ENCODE measurements around the gene MPRIP. TPM values are rescaled to one million over a fixed set of nuclear protein-coding genes. Genes with fewer than 3 reads are reported as not detected.

Gene MPRIP
- total RNA-seq, 1 experiment from 2014 or later = 258 TPM

DNA sequence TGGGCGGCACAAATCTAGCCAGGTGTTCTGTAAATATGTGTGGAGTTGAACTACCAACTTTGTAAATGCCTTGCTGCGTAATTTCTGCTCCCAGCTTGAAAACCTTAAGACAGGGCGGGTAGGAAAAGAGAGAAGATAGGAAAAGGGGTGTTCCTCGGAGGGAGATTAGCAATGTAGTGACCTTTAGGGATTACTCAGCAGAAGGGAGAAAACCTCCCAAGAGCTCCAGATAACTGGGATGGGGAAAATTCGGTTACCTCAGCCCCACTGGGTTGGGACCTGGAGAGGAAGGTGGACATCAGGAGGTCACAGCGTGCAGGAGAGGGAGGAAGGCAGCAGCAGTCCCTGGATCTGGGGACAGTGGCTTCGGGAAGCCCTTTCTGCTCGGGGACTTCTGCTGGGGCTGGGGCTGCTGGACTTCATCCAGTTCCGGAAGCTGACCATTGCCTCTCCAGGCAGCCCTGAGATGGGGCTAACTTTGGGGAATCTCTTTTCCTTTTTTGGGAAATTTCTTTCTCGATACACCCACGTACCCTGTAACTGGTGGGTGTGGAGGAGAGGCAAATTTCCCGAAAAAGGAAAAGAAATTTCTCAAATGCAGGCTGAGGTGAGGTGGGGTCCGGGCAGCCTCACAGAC lies 39.2 kb downstream of the MPRIP start (continued):
- TF ChIP-seq, protein P1, sequence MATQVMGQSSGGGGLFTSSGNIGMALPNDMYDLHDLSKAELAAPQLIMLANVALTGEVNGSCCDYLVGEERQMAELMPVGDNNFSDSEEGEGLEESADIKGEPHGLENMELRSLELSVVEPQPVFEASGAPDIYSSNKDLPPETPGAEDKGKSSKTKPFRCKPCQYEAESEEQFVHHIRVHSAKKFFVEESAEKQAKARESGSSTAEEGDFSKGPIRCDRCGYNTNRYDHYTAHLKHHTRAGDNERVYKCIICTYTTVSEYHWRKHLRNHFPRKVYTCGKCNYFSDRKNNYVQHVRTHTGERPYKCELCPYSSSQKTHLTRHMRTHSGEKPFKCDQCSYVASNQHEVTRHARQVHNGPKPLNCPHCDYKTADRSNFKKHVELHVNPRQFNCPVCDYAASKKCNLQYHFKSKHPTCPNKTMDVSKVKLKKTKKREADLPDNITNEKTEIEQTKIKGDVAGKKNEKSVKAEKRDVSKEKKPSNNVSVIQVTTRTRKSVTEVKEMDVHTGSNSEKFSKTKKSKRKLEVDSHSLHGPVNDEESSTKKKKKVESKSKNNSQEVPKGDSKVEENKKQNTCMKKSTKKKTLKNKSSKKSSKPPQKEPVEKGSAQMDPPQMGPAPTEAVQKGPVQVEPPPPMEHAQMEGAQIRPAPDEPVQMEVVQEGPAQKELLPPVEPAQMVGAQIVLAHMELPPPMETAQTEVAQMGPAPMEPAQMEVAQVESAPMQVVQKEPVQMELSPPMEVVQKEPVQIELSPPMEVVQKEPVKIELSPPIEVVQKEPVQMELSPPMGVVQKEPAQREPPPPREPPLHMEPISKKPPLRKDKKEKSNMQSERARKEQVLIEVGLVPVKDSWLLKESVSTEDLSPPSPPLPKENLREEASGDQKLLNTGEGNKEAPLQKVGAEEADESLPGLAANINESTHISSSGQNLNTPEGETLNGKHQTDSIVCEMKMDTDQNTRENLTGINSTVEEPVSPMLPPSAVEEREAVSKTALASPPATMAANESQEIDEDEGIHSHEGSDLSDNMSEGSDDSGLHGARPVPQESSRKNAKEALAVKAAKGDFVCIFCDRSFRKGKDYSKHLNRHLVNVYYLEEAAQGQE (IDR thresholded peaks at IDR 0.05; ENCODE audit: low read depth) = no peak
- TF ChIP-seq CBX3 (IDR thresholded peaks at IDR 0.05; ENCODE audit: low read depth) (no peak), TCF7L2 (IDR thresholded peaks at IDR 0.05; ENCODE audit: borderline replicate concordance, extremely low read depth, insufficient read depth, insufficient read length) (no peak), POLR2AphosphoS5 (IDR thresholded peaks at IDR 0.05; ENCODE audit: low read depth, low read length) (no peak), JUND (IDR thresholded peaks at IDR 0.05) (no peak)

DNA sequence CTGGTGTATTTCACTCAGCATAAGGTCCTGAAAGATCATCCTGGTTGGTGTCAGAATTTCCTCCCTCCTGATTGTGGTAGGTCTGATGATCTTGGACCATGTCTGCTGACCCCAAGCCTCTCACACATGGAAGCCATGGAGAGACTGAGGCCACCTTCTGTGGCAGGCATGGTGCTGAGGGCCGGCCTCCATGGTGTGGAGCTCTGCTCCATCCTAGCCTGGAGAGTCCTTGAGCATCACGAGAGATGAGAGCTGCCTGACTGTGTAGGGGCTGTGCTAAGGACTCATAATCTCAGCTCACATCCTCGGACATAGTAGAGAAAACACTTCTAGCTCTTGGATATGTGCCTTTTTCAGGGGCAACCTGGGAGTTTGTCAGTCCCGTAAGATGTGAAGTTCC lies 40.6 kb downstream of the MPRIP start:
- Histone ChIP-seq H3K79me2 (ENCODE audit: insufficient read depth, low read length) (peaks cover 87% of the 10 kb centered on the region), H3K27ac (ENCODE audit: low read depth, low read length) (no peak overlapping the region), H3K4me2 (ENCODE audit: low read length) (no peak overlapping the region), H4K20me1 (ENCODE audit: insufficient read depth) (peaks cover 2% of the 10 kb centered on the region; the same call in 1 of the 2 replicates), H3K9me3 (ENCODE audit: control insufficient read depth in 1 of 2, insufficient read depth in 1 of 2, low read depth in 1 of 2, low read length in 2 of 2) (no peaks in the 10 kb centered on the region), H3K4me3 (replicated peaks in 1 of 2; ENCODE audit: low read depth in 1 of 2, low read length in 2 of 2) (no peak overlapping the region), H3K4me1 (ENCODE audit: control insufficient read depth in 1 of 2, insufficient read depth in 2 of 2, low read length in 2 of 2) (peaks cover 0 to 9% of the 10 kb centered on the region in 2 experiments; a peak in 1 of 4 replicates), H3K9me2 (ENCODE audit: insufficient read depth) (no peaks in the 10 kb centered on the region), H2AFZ (ENCODE audit: low read depth, low read length, poor library complexity, severe bottlenecking) (no peak overlapping the region), H3K27me3 (ENCODE audit: insufficient read depth, low read length) (no peaks in the 10 kb centered on the region), H3K36me3 (ENCODE audit: control insufficient read depth in 1 of 2, insufficient read depth in 2 of 2, low read length in 2 of 2) (peaks cover 8 to 19% of the 10 kb centered on the region in 2 experiments; a peak in 2 of 4 replicates), H3K9ac (ENCODE audit: low read length) (no peak overlapping the region)
- intact Hi-C loops (cut with micrococcal nuclease) = no loop called here
- DNase-seq (ENCODE audit: low read depth, low spot score) = no peak
- ChIA-PET CTCF (no interaction called here), RAD21 (ENCODE audit: low non-redundant PET in 1 of 2, low total read pairs in 2 of 2, uncharacterized antibody in 2 of 2, unreplicated experiment in 2 of 2) (no interaction called here), POLR2A (no interaction called here)
- BruUV-seq (replicated peaks) = no TSS peak
- no peak for ATAC-seq
- TF ChIP-seq TCF7L2 (IDR thresholded peaks at IDR 0.05; ENCODE audit: borderline replicate concordance, extremely low read depth, insufficient read depth, insufficient read length) (no peak), CBX3 (IDR thresholded peaks at IDR 0.05; ENCODE audit: low read depth) (no peak), YY1 (IDR thresholded peaks at IDR 0.05; ENCODE audit: extremely low read depth, insufficient replicate concordance, low read depth, low read length) (no peak), JUND (IDR thresholded peaks at IDR 0.05) (no peak), FOSL1 (IDR thresholded peaks at IDR 0.05; ENCODE audit: low read depth) (no peak), ZBTB33 (IDR thresholded peaks at IDR 0.05; ENCODE audit: extremely low read depth, insufficient replicate concordance, low read length) (no peak), POLR2AphosphoS5 (IDR thresholded peaks at IDR 0.05; ENCODE audit: low read depth, low read length) (no peak), EGR1 (IDR thresholded peaks at IDR 0.05; ENCODE audit: low read depth) (no peak), SP1 (IDR thresholded peaks at IDR 0.05; ENCODE audit: low read depth) (no peak), SRF (IDR thresholded peaks at IDR 0.05; ENCODE audit: low read depth) (no peak), ATF3 (IDR thresholded peaks at IDR 0.05) (no peak), SIN3A (IDR thresholded peaks at IDR 0.05; ENCODE audit: low read depth) (no peak)
- TF ChIP-seq, protein P2, sequence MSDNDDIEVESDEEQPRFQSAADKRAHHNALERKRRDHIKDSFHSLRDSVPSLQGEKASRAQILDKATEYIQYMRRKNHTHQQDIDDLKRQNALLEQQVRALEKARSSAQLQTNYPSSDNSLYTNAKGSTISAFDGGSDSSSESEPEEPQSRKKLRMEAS (IDR thresholded peaks at IDR 0.05) = no peak
